H9 (cell line): ENCODE measurements around the gene ARHGAP24. TPM values are rescaled to one million over a fixed set of nuclear protein-coding genes. Genes with fewer than 3 reads are reported as not detected.

Source experiments
- DNase-seq: peaks from one replicate; pipeline ENCODE4 v3.0.0-alpha.2; 2017
- H2AFZ ChIP-seq: one replicate; pipeline ENCODE4 v1.6.1; 2013; ENCODE audit warnings: mild to moderate bottlenecking, low read length, control low read depth, moderate library complexity
- H2AK5ac ChIP-seq: 2 replicates; pipeline ENCODE4 v1.6.1; 2013; ENCODE audit warnings: low read length, control low read depth, mixed read lengths; ENCODE audit not compliant: insufficient read length
- H2BK120ac ChIP-seq: one replicate; pipeline ENCODE4 v1.6.1; 2013; ENCODE audit warnings: low read depth, mild to moderate bottlenecking, low read length, control low read depth, inconsistent platforms; ENCODE audit not compliant: poor library complexity, severe bottlenecking
- H2BK12ac ChIP-seq: 2 replicates; pipeline ENCODE4 v1.6.1; 2013; ENCODE audit warnings: low read length, control low read depth, mixed read lengths, low read depth; ENCODE audit not compliant: insufficient read length
- H2BK15ac ChIP-seq: 2 replicates; pipeline ENCODE4 v1.6.1; 2013; ENCODE audit warnings: low read depth, low read length, control low read depth
- H2BK20ac ChIP-seq: one replicate; pipeline ENCODE4 v1.6.1; 2013; ENCODE audit warnings: low read depth, mild to moderate bottlenecking, low read length, control low read depth, inconsistent platforms; ENCODE audit not compliant: poor library complexity, severe bottlenecking
- H2BK5ac ChIP-seq: 2 replicates; pipeline ENCODE4 v1.6.1; 2013; ENCODE audit warnings: low read length, control low read depth, mixed read lengths; ENCODE audit not compliant: insufficient read length
- H3K14ac ChIP-seq: 2 replicates; pipeline ENCODE4 v1.6.1; 2013; ENCODE audit warnings: low read length, control low read depth; ENCODE audit not compliant: insufficient read depth
- H3K18ac ChIP-seq: 2 replicates; pipeline ENCODE4 v1.6.1; 2013; ENCODE audit warnings: low read depth, mild to moderate bottlenecking, mixed read lengths, low read length, control low read depth; ENCODE audit not compliant: insufficient read length
- H3K23ac ChIP-seq: 2 replicates; pipeline ENCODE4 v1.6.1; 2013; ENCODE audit warnings: low read length, control low read depth, mixed read lengths, low read depth; ENCODE audit not compliant: insufficient read length
- H3K23me2 ChIP-seq: 2 replicates; pipeline ENCODE4 v1.6.1; 2013; ENCODE audit warnings: low read depth, mild to moderate bottlenecking, mixed read lengths, low read length, control low read depth; ENCODE audit not compliant: insufficient read length, poor library complexity, severe bottlenecking
- H3K27ac ChIP-seq: 2 replicates; pipeline ENCODE4 v1.5.1; 2013; ENCODE audit warnings: low read length, control low read depth, mixed read lengths, low read depth; ENCODE audit not compliant: insufficient read length
- H3K27me3 ChIP-seq: 2 replicates; pipeline ENCODE4 v1.6.1; 2013; ENCODE audit warnings: low read length, control low read depth, inconsistent platforms; ENCODE audit not compliant: insufficient read depth
- H3K4ac ChIP-seq: 2 replicates; pipeline ENCODE4 v1.6.1; 2013; ENCODE audit warnings: low read depth, mild to moderate bottlenecking, control low read depth, inconsistent platforms, low read length, moderate library complexity
- H3K4me1 ChIP-seq: 2 replicates; pipeline ENCODE4 v1.6.1; 2013; ENCODE audit warnings: low read length, control low read depth, inconsistent platforms; ENCODE audit not compliant: insufficient read depth
- H3K4me2 ChIP-seq: 2 replicates; pipeline ENCODE4 v1.6.1; 2013; ENCODE audit warnings: low read length, control low read depth, mixed read lengths; ENCODE audit not compliant: insufficient read length, insufficient read depth
- H3K56ac ChIP-seq: 2 replicates; pipeline ENCODE4 v1.6.1; 2013; ENCODE audit warnings: low read depth, mild to moderate bottlenecking, mixed read lengths, low read length, control low read depth; ENCODE audit not compliant: insufficient read length
- H3K79me1 ChIP-seq: 2 replicates; pipeline ENCODE4 v1.6.1; 2013; ENCODE audit warnings: low read depth, mild to moderate bottlenecking, moderate library complexity, low read length, control low read depth, inconsistent platforms; ENCODE audit not compliant: insufficient read depth, poor library complexity, severe bottlenecking
- H3K79me2 ChIP-seq: 2 replicates; pipeline ENCODE4 v1.6.1; 2013; ENCODE audit warnings: low read length, control low read depth, inconsistent platforms; ENCODE audit not compliant: insufficient read depth
- H3K9ac ChIP-seq: 2 replicates; pipeline ENCODE4 v1.6.1; 2013; ENCODE audit warnings: low read length, control low read depth, mixed read lengths; ENCODE audit not compliant: insufficient read length; ENCODE audit errors: extremely low read depth
- H3K9me3 ChIP-seq: one replicate; pipeline ENCODE4 v1.6.1; 2013; ENCODE audit warnings: low read depth, low read length, inconsistent platforms; ENCODE audit not compliant: control insufficient read depth
- H3T11ph ChIP-seq: one replicate; pipeline ENCODE4 v1.6.1; 2013; ENCODE audit warnings: mild to moderate bottlenecking, low read length, control low read depth, inconsistent platforms
- H4K20me1 ChIP-seq: one replicate; pipeline ENCODE4 v1.6.1; 2013; ENCODE audit not compliant: control insufficient read depth, insufficient read length, insufficient read depth
- H4K5ac ChIP-seq: 2 replicates; pipeline ENCODE4 v1.6.1; 2013; ENCODE audit warnings: low read depth, mild to moderate bottlenecking, mixed read lengths, low read length, control low read depth; ENCODE audit not compliant: insufficient read length
- H4K8ac ChIP-seq: replicated peaks from 2 replicates; pipeline ENCODE4 v1.6.1; 2013; ENCODE audit warnings: low read length, control low read depth, mixed read lengths, low read depth; ENCODE audit not compliant: insufficient read length
- H4K91ac ChIP-seq: 2 replicates; pipeline ENCODE4 v1.6.1; 2013; ENCODE audit warnings: low read depth, mild to moderate bottlenecking, moderate library complexity, mixed read lengths, low read length, control low read depth; ENCODE audit not compliant: insufficient read length
- H3K27ac Mint-ChIP-seq, 3 experiments: 2 replicates in 2 of 3; 3 replicates in 1 of 3; pipeline ENCODE4 v1.8.0; 2020 to 2021; ENCODE audit warnings: mixed read lengths in 3 of 3, mild to moderate bottlenecking in 1 of 3, moderate library complexity in 1 of 3
- H3K27me3 Mint-ChIP-seq: 2 replicates; pipeline ENCODE4 v1.8.0; 2021; ENCODE audit warnings: low read depth, mild to moderate bottlenecking, moderate library complexity, mixed read lengths
- H3K36me3 Mint-ChIP-seq, 3 experiments: 2 replicates in 2 of 3; 3 replicates in 1 of 3; pipeline ENCODE4 v1.8.0; 2020 to 2021; ENCODE audit warnings: low read depth in 3 of 3, mixed read lengths in 3 of 3; ENCODE audit not compliant: insufficient read depth in 1 of 3
- H3K4me1 Mint-ChIP-seq, 2 experiments: 2 replicates each; pipeline ENCODE4 v1.8.0; 2020; ENCODE audit warnings: mixed read lengths in 2 of 2
- H3K4me3 Mint-ChIP-seq, 2 experiments: 2 replicates in 1 of 2; 3 replicates in 1 of 2; pipeline ENCODE4 v1.8.0; 2020 to 2021; ENCODE audit warnings: mild to moderate bottlenecking in 2 of 2, mixed read lengths in 2 of 2, moderate library complexity in 1 of 2
- H3K9me3 Mint-ChIP-seq, 2 experiments: 2 replicates in 1 of 2; 3 replicates in 1 of 2; pipeline ENCODE4 v1.8.0; 2020; ENCODE audit warnings: mild to moderate bottlenecking in 2 of 2, mixed read lengths in 2 of 2, moderate library complexity in 1 of 2
- CTCF ChIP-seq: fragments of 200-600 bp; sonication (generic); conservative IDR thresholded peaks from 3 replicates; pipeline ENCODE4 v1.8.0; 2021; ENCODE audit warnings: antibody characterized with exemption, mild to moderate bottlenecking
- WGBS: extraction: QIAGEN DNeasy Blood & Tissue Kit; methylation state at CpG from one replicate; pipeline ENCODE4 v1.1.7; 2013; ENCODE audit warnings: missing lambda C conversion rate, low lambda C conversion rate, mixed read lengths; ENCODE audit not compliant: insufficient read length; ENCODE audit errors: extremely low coverage; 5-methylcytosine and 5-hydroxymethylcytosine counted together
- total RNA-seq: library from RNA; stranded (reverse); gene quantifications from 2 replicates; pipeline ENCODE4 v1.2.1, GENCODE V29; 2021

Gene ARHGAP24
- total RNA-seq, 1 experiment from 2014 or later: 0.37 TPM

- H3K4me1 Mint-ChIP-seq: peaks cover 5% of the 10 kb centered on the region in 2 experiments; a peak in 3 of 4 replicates
- no peak overlapping the region for H2BK5ac ChIP-seq
- H3K27me3 ChIP-seq: no peaks in the 10 kb centered on the region
- no peak overlapping the region for H2BK120ac ChIP-seq
- H2BK12ac ChIP-seq: no peak overlapping the region
- H2BK15ac ChIP-seq: no peak overlapping the region
- H2AK5ac ChIP-seq: no peak overlapping the region
- H3K9me3 ChIP-seq: no peaks in the 10 kb centered on the region
- no peak overlapping the region for H3K4me2 ChIP-seq
- no peak overlapping the region for H3K27ac ChIP-seq
- no peaks in the 10 kb centered on the region for H3K4me1 ChIP-seq
- H4K91ac ChIP-seq: no peak overlapping the region
- no CpG with 5 or more reads among the region's 3 CpGs for WGBS
- H3K79me1 ChIP-seq: no peaks in the 10 kb centered on the region
- no peaks in the 10 kb centered on the region for H3K36me3 Mint-ChIP-seq
- H3K9me3 Mint-ChIP-seq: no peaks in the 10 kb centered on the region
- H3K18ac ChIP-seq: no peak overlapping the region
- no peak overlapping the region for H3K23ac ChIP-seq
- no peaks in the 10 kb centered on the region for H3K79me2 ChIP-seq
- H4K8ac ChIP-seq: no peak overlapping the region
- no peak overlapping the region for H3K9ac ChIP-seq
- TF ChIP-seq CTCF: no peak
- no peak overlapping the region for H2AFZ ChIP-seq
- no peak overlapping the region for H3T11ph ChIP-seq
- no peak for DNase-seq
- H3K4me3 Mint-ChIP-seq: no peak overlapping the region
- H3K27ac Mint-ChIP-seq: no peak overlapping the region
- no peak overlapping the region for H3K56ac ChIP-seq
- no peak overlapping the region for H3K14ac ChIP-seq
- no peaks in the 10 kb centered on the region for H4K20me1 ChIP-seq
- H4K5ac ChIP-seq: no peak overlapping the region
- H3K4ac ChIP-seq: no peak overlapping the region
- no peaks in the 10 kb centered on the region for H3K23me2 ChIP-seq
- no peak overlapping the region for H2BK20ac ChIP-seq
- H3K27me3 Mint-ChIP-seq: no peaks in the 10 kb centered on the region
Observed at GRCh38 chr4:85522836-85523235, 47.9 kb downstream of the ARHGAP24 start.
